RWPE2 (cell line): ENCODE results near the gene MPND.

Experiments used
- ATAC-seq: fragments of 200-7000 bp; cut with Tn5 transposase; 3 replicates; pipeline ENCODE4 v1.9.1; 2021; ENCODE audit warnings: low read depth
- DNase-seq: peaks from one replicate; pipeline ENCODE4 v3.0.0-alpha.2; 2020; ENCODE audit warnings: low spot score
- H3K27ac ChIP-seq: fragments of 450-650 bp; 2 replicates; pipeline ENCODE4 v1.5.1; 2017; ENCODE audit warnings: mild to moderate bottlenecking; ENCODE audit not compliant: poor library complexity, severe bottlenecking
- H3K27me3 ChIP-seq: fragments of 250-450 bp; sonication (Bioruptor Pico); 2 replicates; pipeline ENCODE4 v1.5.1; 2021; ENCODE audit warnings: mild to moderate bottlenecking, moderate library complexity; ENCODE audit not compliant: insufficient read depth, poor library complexity, severe bottlenecking
- H3K36me3 ChIP-seq: fragments of 250-450 bp; sonication (Bioruptor Pico); 2 replicates; pipeline ENCODE4 v1.5.1; 2020; ENCODE audit warnings: low read depth, mild to moderate bottlenecking, moderate library complexity
- H3K4me1 ChIP-seq: fragments of 250-450 bp; sonication (Bioruptor Pico); 2 replicates; pipeline ENCODE4 v1.5.1; 2021; ENCODE audit warnings: mild to moderate bottlenecking, moderate library complexity; ENCODE audit not compliant: insufficient read depth, poor library complexity, severe bottlenecking
- H3K4me3 ChIP-seq: fragments of 250-450 bp; sonication (Bioruptor Pico); 2 replicates; pipeline ENCODE4 v1.5.1; 2021; ENCODE audit warnings: mild to moderate bottlenecking, moderate library complexity; ENCODE audit not compliant: severe bottlenecking
- H3K9me3 ChIP-seq: fragments of 250-450 bp; sonication (Bioruptor Pico); 2 replicates; pipeline ENCODE4 v1.5.1; 2021; ENCODE audit warnings: mild to moderate bottlenecking, moderate library complexity; ENCODE audit not compliant: severe bottlenecking
- TF ChIP-seq, protein P1 (sequence below): fragments of 450-650 bp; IDR thresholded peaks from one replicate; pipeline ENCODE4 v1.5.1; 2017; ENCODE audit warnings: mild to moderate bottlenecking, moderate library complexity; ENCODE audit not compliant: poor library complexity, severe bottlenecking

Gene MPND

DNA sequence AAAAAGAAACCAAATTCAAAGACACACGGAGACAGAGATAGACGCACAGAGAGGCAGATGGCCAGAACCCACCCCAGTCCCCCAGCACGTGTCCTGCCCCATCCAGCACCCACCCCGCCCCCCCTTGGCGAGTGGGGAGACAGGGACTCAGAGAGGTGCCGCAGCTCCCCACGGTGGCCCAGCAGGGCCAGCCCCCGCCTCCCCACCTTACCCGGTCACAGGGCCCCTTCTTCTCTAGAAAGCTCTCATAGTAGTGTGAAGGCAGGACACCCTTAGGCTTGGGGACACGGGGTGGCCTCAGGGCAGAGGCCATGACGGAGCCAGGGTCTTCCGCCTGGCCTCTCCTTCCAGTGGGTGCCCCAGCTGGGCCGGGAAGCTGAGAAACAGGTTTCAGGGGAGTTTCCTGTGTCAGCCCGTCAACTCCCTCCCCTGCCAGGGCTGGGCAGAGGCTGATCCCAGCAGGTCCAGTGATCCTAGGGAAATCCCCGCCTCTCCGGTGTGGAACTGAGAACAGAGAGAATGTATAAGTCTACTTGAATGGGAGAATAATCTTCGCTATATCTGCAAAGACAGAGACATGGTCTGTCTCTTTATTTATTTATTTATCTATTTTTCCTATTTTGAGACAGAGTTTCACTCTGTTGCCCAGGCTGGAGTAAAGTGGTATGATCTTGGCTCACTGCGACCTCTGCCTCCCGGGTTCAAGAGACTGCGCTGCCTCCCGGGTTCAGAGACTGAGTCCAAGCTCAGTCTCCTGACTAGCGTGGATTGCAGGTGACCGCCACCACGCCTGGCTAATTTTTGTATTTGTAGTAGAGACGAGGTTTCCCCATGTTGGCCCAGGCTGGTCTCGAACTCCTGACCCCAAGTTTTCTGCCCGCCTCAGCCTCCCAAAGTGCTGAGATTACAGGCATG lies 4.7 kb upstream of the MPND start, which contains the start of gene STAP2:
STAP2 (minus strand) TSS at position 387 of the 915 bp plus-strand sequence; CDS start at position 313, 74 bp downstream.
- Histone ChIP-seq H3K9me3 (no peaks in the 10 kb centered on the region), H3K4me1 (no peaks in the 10 kb centered on the region), H3K27ac (peak within 1 kb of the TSS; percentile 48), H3K4me3 (peak within 1 kb of the TSS; percentile 43), H3K27me3 (no peaks in the 10 kb centered on the region), H3K36me3 (no peaks in the 10 kb centered on the region; the same call in 1 of the 2 replicates)
- TF ChIP-seq, protein P1, sequence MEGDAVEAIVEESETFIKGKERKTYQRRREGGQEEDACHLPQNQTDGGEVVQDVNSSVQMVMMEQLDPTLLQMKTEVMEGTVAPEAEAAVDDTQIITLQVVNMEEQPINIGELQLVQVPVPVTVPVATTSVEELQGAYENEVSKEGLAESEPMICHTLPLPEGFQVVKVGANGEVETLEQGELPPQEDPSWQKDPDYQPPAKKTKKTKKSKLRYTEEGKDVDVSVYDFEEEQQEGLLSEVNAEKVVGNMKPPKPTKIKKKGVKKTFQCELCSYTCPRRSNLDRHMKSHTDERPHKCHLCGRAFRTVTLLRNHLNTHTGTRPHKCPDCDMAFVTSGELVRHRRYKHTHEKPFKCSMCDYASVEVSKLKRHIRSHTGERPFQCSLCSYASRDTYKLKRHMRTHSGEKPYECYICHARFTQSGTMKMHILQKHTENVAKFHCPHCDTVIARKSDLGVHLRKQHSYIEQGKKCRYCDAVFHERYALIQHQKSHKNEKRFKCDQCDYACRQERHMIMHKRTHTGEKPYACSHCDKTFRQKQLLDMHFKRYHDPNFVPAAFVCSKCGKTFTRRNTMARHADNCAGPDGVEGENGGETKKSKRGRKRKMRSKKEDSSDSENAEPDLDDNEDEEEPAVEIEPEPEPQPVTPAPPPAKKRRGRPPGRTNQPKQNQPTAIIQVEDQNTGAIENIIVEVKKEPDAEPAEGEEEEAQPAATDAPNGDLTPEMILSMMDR = no peak
- ATAC-seq = peak; percentile 33
- no peak for DNase-seq

DNA sequence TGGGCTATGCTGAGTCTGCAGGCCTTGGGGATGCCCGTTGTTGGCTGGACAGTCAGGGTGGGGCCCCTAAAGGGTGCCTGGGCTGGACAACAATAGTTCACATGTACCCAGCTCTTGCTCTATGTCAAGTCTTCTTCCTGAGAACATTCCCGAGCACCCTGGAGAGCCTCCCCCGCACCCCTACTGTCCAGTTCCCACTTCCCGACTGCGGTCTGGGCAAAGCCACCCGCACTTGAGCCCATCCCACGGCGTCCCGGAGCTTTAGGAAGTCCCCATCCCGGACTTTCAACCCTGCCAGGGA lies 1.1 kb upstream of the MPND start:
- no peaks in the 10 kb centered on the region for H3K4me1 ChIP-seq
- H3K36me3 ChIP-seq = no peaks in the 10 kb centered on the region
- TF ChIP-seq, protein P1 = no peak
- peak overlapping the region; percentile 43 for H3K4me3 ChIP-seq
- H3K27me3 ChIP-seq = no peaks in the 10 kb centered on the region
- peak; percentile 0; the same call in 2 of the 3 replicates for ATAC-seq
- no peak for DNase-seq
- peak overlapping the region; percentile 56 for H3K27ac ChIP-seq
- H3K9me3 ChIP-seq = no peaks in the 10 kb centered on the region

DNA sequence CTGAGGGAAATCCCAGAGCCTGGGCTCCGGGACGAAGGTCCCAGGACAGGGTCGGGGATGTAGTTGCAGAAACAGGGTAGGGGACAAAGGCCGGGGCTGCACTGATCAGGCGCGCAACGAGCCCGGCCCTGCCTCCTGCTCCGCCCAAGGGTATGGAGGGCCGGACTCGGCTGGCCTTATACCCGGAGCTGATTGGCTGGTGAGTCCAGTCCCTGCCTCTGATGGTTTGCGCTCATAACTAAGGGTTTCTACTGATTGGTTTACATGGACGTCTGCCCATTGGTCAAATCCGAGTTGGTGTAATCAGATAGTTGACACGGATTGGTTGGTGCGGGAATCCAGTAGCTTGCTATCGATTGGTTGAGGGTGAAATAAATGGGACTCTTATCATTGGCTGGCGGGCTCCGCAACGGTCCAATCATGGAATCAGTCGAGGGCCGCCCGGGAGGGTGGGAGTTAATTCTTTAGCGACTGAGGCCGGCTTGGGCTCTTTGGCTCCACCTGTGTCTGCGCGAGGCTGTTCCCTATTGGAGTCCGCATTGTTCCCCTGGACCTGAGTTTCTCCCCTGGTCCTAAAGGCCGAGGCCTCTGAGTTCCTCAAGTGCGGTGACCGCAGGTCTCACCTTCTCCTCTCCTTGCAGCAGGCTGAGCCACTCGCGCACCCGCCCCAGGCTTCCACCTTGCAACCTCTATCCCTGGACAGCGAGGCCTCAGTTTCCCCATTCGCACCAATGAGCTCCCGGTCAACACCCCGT lies 570 bp upstream of the MPND start:
- Histone ChIP-seq H3K36me3 (no peaks in the 10 kb centered on the region), H3K27ac (peak overlapping the region; percentile 56), H3K27me3 (no peaks in the 10 kb centered on the region), H3K4me1 (no peaks in the 10 kb centered on the region), H3K9me3 (no peaks in the 10 kb centered on the region), H3K4me3 (peak overlapping the region; percentile 49)
- ATAC-seq = peak; percentile 90
- TF ChIP-seq, protein P1 = no peak
- DNase-seq = peak; percentile 95

DNA sequence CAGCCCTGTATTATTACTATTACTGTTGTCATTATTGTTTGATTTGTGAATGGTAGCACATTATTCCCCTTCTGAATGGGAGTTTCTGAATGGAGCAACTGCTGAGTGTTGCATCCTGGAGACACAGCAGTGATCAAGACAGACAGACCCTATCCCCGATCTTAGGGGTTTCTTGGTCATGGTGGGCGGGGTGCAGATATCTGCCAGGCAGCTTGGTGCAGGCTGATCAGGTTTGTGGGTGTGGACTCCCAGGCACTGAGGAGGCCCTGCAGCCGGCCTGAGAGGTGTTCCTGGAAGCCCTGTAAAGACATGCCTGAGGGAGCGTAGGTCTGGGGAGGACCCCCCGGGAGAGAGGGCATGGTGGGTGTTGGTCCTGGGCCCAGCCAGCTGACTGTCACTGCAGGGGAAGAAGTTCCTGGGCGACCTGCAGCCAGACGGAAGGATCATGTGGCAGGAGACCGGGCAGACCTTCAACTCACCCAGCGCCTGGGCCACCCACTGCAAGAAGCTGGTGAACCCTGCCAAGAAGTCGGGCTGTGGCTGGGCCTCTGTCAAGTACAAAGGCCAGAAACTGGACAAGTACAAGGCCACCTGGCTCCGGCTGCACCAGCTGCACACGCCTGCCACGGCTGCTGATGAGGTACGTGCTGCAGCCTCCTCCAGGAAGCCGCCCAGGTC lies 2.1 kb downstream of the MPND start:
- Histone ChIP-seq H3K4me3 (no peak overlapping the region), H3K4me1 (no peaks in the 10 kb centered on the region), H3K27me3 (no peaks in the 10 kb centered on the region), H3K27ac (no peak overlapping the region), H3K36me3 (no peaks in the 10 kb centered on the region), H3K9me3 (no peaks in the 10 kb centered on the region)
- TF ChIP-seq, protein P1 = no peak
- ATAC-seq = no peak
- no peak for DNase-seq
